GM13977 (cell line): ENCODE results near the gene HSF2BP.

ENCODE experiments used
- DNase-seq: peaks from one replicate; pipeline ENCODE4 v3.0.0; 2012; ENCODE audit warnings: low spot score
- CTCF ChIP-seq: IDR thresholded peaks from 2 replicates; pipeline ENCODE4 v1.5.1; 2012; ENCODE audit warnings: mild to moderate bottlenecking, control low read depth; ENCODE audit not compliant: insufficient read depth; ENCODE audit errors: extremely low read depth, missing control alignments
- in situ Hi-C: fragments of 300-500 bp; cut with MboI; formaldehyde crosslinking; loops from one replicate; pipeline ENCODE4 v1.12.0; 2022; ENCODE audit warnings: low sequenced_read_pairs, low pct_unique_long_range_greater_than_20kb, mixed read lengths, inconsistent platforms; ENCODE audit not compliant: unreplicated experiment

Gene HSF2BP

GRCh38 chr21:43614839-43615238 is 44.4 kb downstream of the HSF2BP start:
- in situ Hi-C loops: no loop called here
- TF ChIP-seq CTCF: no peak
- DNase-seq: no peak

- in situ Hi-C loops: no loop called here
These were observed 45.3 kb downstream of the HSF2BP start for GRCh38 chr21:43613755-43614638.

GRCh38 chr21:43611598-43612369 is 47.5 kb downstream of the HSF2BP start:
- in situ Hi-C loops: no loop called here
- peak; percentile 62 for DNase-seq
- peak; percentile 63 for TF ChIP-seq CTCF

More at GRCh38 chr21:43613755-43614638, 45.3 kb downstream of the HSF2BP start:
- no peak for TF ChIP-seq CTCF
- DNase-seq: peak; percentile 67

GRCh38 chr21:43609501-43610340 is 49.6 kb downstream of the HSF2BP start:
- no peak for TF ChIP-seq CTCF
- DNase-seq: no peak
- in situ Hi-C loops: no loop called here

GRCh38 chr21:43608664-43609063 is 50.6 kb downstream of the HSF2BP start:
- TF ChIP-seq CTCF: no peak
- in situ Hi-C loops: no loop called here
- no peak for DNase-seq

- no peak for TF ChIP-seq CTCF
- DNase-seq: no peak
- in situ Hi-C loops: no loop called here
These were observed 51.1 kb downstream of the HSF2BP start for GRCh38 chr21:43608225-43608624.
